Gastrocnemius medialis (tissue), 4 donors: ENCODE data around the gene STOX2.

Experiments
- CTCF ChIP-seq, 5 experiments: fragments of 450-650 bp in 3 of 5; fragments of 200-600 bp in 2 of 5; sonication (generic) in 2 of 5; IDR thresholded peaks in 4 of 5; conservative IDR thresholded peaks in 1 of 5; 1 replicate in 4 of 5; 2 replicates in 1 of 5; pipeline ENCODE4 v1.5.1; 2016 to 2019; ENCODE audit warnings: antibody characterized with exemption in 5 of 5, mild to moderate bottlenecking in 3 of 5, moderate library complexity in 3 of 5
- POLR2A ChIP-seq, 2 donors: fragments of 450-650 bp; IDR thresholded peaks; one replicate each; pipeline ENCODE4 v1.6.1; 2017; ENCODE audit warnings: antibody characterized with exemption in 2 of 2, mild to moderate bottlenecking in 2 of 2, moderate library complexity in 2 of 2

DNA sequence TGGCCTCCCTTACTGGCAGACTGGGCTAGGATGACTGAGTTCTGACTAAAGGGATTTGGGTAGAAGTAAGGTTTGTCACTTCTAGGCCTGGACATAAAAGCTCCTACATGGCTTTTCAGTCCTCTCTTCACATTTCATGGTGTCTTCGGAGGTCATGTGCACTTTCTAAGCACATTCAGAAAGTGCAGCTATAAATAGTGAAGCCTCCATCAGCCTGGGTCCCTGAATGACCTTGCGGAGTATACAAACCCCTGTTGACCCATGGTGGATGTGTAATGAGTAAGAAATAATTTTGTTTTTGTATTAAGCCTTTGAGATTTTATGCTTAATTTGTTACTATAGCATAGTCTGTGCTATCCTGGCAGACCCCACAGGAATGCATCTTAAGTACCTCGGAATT, 154.0 kb downstream of the STOX2 start:
- TF ChIP-seq POLR2A (IDR thresholded peaks at IDR 0.05) (no peak), CTCF (IDR thresholded peaks at IDR 0.05 in 4 of 5, conservative IDR thresholded peaks at IDR 0.05 in 1 of 5) (no peak)
